H9 (cell line): ENCODE results near the gene FBLN1. TPM values are rescaled to one million over a fixed set of nuclear protein-coding genes. Genes with fewer than 3 reads are reported as not detected.

Experiments
- DNase-seq: peaks from one replicate; pipeline ENCODE4 v3.0.0-alpha.2; 2017
- H2AFZ ChIP-seq: one replicate; pipeline ENCODE4 v1.6.1; 2013; ENCODE audit warnings: mild to moderate bottlenecking, low read length, control low read depth, moderate library complexity
- H2AK5ac ChIP-seq: 2 replicates; pipeline ENCODE4 v1.6.1; 2013; ENCODE audit warnings: low read length, control low read depth, mixed read lengths; ENCODE audit not compliant: insufficient read length
- H2BK120ac ChIP-seq: one replicate; pipeline ENCODE4 v1.6.1; 2013; ENCODE audit warnings: low read depth, mild to moderate bottlenecking, low read length, control low read depth, inconsistent platforms; ENCODE audit not compliant: poor library complexity, severe bottlenecking
- H2BK12ac ChIP-seq: 2 replicates; pipeline ENCODE4 v1.6.1; 2013; ENCODE audit warnings: low read length, control low read depth, mixed read lengths, low read depth; ENCODE audit not compliant: insufficient read length
- H2BK15ac ChIP-seq: 2 replicates; pipeline ENCODE4 v1.6.1; 2013; ENCODE audit warnings: low read depth, low read length, control low read depth
- H2BK20ac ChIP-seq: one replicate; pipeline ENCODE4 v1.6.1; 2013; ENCODE audit warnings: low read depth, mild to moderate bottlenecking, low read length, control low read depth, inconsistent platforms; ENCODE audit not compliant: poor library complexity, severe bottlenecking
- H2BK5ac ChIP-seq: 2 replicates; pipeline ENCODE4 v1.6.1; 2013; ENCODE audit warnings: low read length, control low read depth, mixed read lengths; ENCODE audit not compliant: insufficient read length
- H3K14ac ChIP-seq: 2 replicates; pipeline ENCODE4 v1.6.1; 2013; ENCODE audit warnings: low read length, control low read depth; ENCODE audit not compliant: insufficient read depth
- H3K18ac ChIP-seq: 2 replicates; pipeline ENCODE4 v1.6.1; 2013; ENCODE audit warnings: low read depth, mild to moderate bottlenecking, mixed read lengths, low read length, control low read depth; ENCODE audit not compliant: insufficient read length
- H3K23ac ChIP-seq: 2 replicates; pipeline ENCODE4 v1.6.1; 2013; ENCODE audit warnings: low read length, control low read depth, mixed read lengths, low read depth; ENCODE audit not compliant: insufficient read length
- H3K23me2 ChIP-seq: 2 replicates; pipeline ENCODE4 v1.6.1; 2013; ENCODE audit warnings: low read depth, mild to moderate bottlenecking, mixed read lengths, low read length, control low read depth; ENCODE audit not compliant: insufficient read length, poor library complexity, severe bottlenecking
- H3K27ac ChIP-seq: 2 replicates; pipeline ENCODE4 v1.5.1; 2013; ENCODE audit warnings: low read length, control low read depth, mixed read lengths, low read depth; ENCODE audit not compliant: insufficient read length
- H3K27me3 ChIP-seq: 2 replicates; pipeline ENCODE4 v1.6.1; 2013; ENCODE audit warnings: low read length, control low read depth, inconsistent platforms; ENCODE audit not compliant: insufficient read depth
- H3K4ac ChIP-seq: 2 replicates; pipeline ENCODE4 v1.6.1; 2013; ENCODE audit warnings: low read depth, mild to moderate bottlenecking, control low read depth, inconsistent platforms, low read length, moderate library complexity
- H3K4me1 ChIP-seq: 2 replicates; pipeline ENCODE4 v1.6.1; 2013; ENCODE audit warnings: low read length, control low read depth, inconsistent platforms; ENCODE audit not compliant: insufficient read depth
- H3K4me2 ChIP-seq: 2 replicates; pipeline ENCODE4 v1.6.1; 2013; ENCODE audit warnings: low read length, control low read depth, mixed read lengths; ENCODE audit not compliant: insufficient read length, insufficient read depth
- H3K56ac ChIP-seq: 2 replicates; pipeline ENCODE4 v1.6.1; 2013; ENCODE audit warnings: low read depth, mild to moderate bottlenecking, mixed read lengths, low read length, control low read depth; ENCODE audit not compliant: insufficient read length
- H3K79me1 ChIP-seq: 2 replicates; pipeline ENCODE4 v1.6.1; 2013; ENCODE audit warnings: low read depth, mild to moderate bottlenecking, moderate library complexity, low read length, control low read depth, inconsistent platforms; ENCODE audit not compliant: insufficient read depth, poor library complexity, severe bottlenecking
- H3K79me2 ChIP-seq: 2 replicates; pipeline ENCODE4 v1.6.1; 2013; ENCODE audit warnings: low read length, control low read depth, inconsistent platforms; ENCODE audit not compliant: insufficient read depth
- H3K9ac ChIP-seq: 2 replicates; pipeline ENCODE4 v1.6.1; 2013; ENCODE audit warnings: low read length, control low read depth, mixed read lengths; ENCODE audit not compliant: insufficient read length; ENCODE audit errors: extremely low read depth
- H3K9me3 ChIP-seq: one replicate; pipeline ENCODE4 v1.6.1; 2013; ENCODE audit warnings: low read depth, low read length, inconsistent platforms; ENCODE audit not compliant: control insufficient read depth
- H3T11ph ChIP-seq: one replicate; pipeline ENCODE4 v1.6.1; 2013; ENCODE audit warnings: mild to moderate bottlenecking, low read length, control low read depth, inconsistent platforms
- H4K20me1 ChIP-seq: one replicate; pipeline ENCODE4 v1.6.1; 2013; ENCODE audit not compliant: control insufficient read depth, insufficient read length, insufficient read depth
- H4K5ac ChIP-seq: 2 replicates; pipeline ENCODE4 v1.6.1; 2013; ENCODE audit warnings: low read depth, mild to moderate bottlenecking, mixed read lengths, low read length, control low read depth; ENCODE audit not compliant: insufficient read length
- H4K8ac ChIP-seq: replicated peaks from 2 replicates; pipeline ENCODE4 v1.6.1; 2013; ENCODE audit warnings: low read length, control low read depth, mixed read lengths, low read depth; ENCODE audit not compliant: insufficient read length
- H4K91ac ChIP-seq: 2 replicates; pipeline ENCODE4 v1.6.1; 2013; ENCODE audit warnings: low read depth, mild to moderate bottlenecking, moderate library complexity, mixed read lengths, low read length, control low read depth; ENCODE audit not compliant: insufficient read length
- H3K27ac Mint-ChIP-seq, 3 experiments: 2 replicates in 2 of 3; 3 replicates in 1 of 3; pipeline ENCODE4 v1.8.0; 2020 to 2021; ENCODE audit warnings: mixed read lengths in 3 of 3, mild to moderate bottlenecking in 1 of 3, moderate library complexity in 1 of 3
- H3K27me3 Mint-ChIP-seq: 2 replicates; pipeline ENCODE4 v1.8.0; 2021; ENCODE audit warnings: low read depth, mild to moderate bottlenecking, moderate library complexity, mixed read lengths
- H3K36me3 Mint-ChIP-seq, 3 experiments: 2 replicates in 2 of 3; 3 replicates in 1 of 3; pipeline ENCODE4 v1.8.0; 2020 to 2021; ENCODE audit warnings: low read depth in 3 of 3, mixed read lengths in 3 of 3; ENCODE audit not compliant: insufficient read depth in 1 of 3
- H3K4me1 Mint-ChIP-seq, 2 experiments: 2 replicates each; pipeline ENCODE4 v1.8.0; 2020; ENCODE audit warnings: mixed read lengths in 2 of 2
- H3K4me3 Mint-ChIP-seq, 2 experiments: 2 replicates in 1 of 2; 3 replicates in 1 of 2; pipeline ENCODE4 v1.8.0; 2020 to 2021; ENCODE audit warnings: mild to moderate bottlenecking in 2 of 2, mixed read lengths in 2 of 2, moderate library complexity in 1 of 2
- H3K9me3 Mint-ChIP-seq, 2 experiments: 2 replicates in 1 of 2; 3 replicates in 1 of 2; pipeline ENCODE4 v1.8.0; 2020; ENCODE audit warnings: mild to moderate bottlenecking in 2 of 2, mixed read lengths in 2 of 2, moderate library complexity in 1 of 2
- CTCF ChIP-seq: fragments of 200-600 bp; sonication (generic); conservative IDR thresholded peaks from 3 replicates; pipeline ENCODE4 v1.8.0; 2021; ENCODE audit warnings: antibody characterized with exemption, mild to moderate bottlenecking
- WGBS: extraction: QIAGEN DNeasy Blood & Tissue Kit; methylation state at CpG from one replicate; pipeline ENCODE4 v1.1.7; 2013; ENCODE audit warnings: missing lambda C conversion rate, low lambda C conversion rate, mixed read lengths; ENCODE audit not compliant: insufficient read length; ENCODE audit errors: extremely low coverage; 5-methylcytosine and 5-hydroxymethylcytosine counted together
- total RNA-seq: library from RNA; stranded (reverse); gene quantifications from 2 replicates; pipeline ENCODE4 v1.2.1, GENCODE V29; 2021

Gene FBLN1
- total RNA-seq, 1 experiment from 2014 or later = 140 TPM

GRCh38 chr22:45528046-45528445, 25.4 kb downstream of the FBLN1 start:
- H3K4me1 ChIP-seq = no peaks in the 10 kb centered on the region
- peak overlapping the region in 1 of 3 experiments; percentile 1; a peak in 2 of 7 replicates for H3K27ac Mint-ChIP-seq
- no peaks in the 10 kb centered on the region for H3K27me3 ChIP-seq
- H3K36me3 Mint-ChIP-seq = peaks cover 12 to 73% (median 61%) of the 10 kb centered on the region in 3 experiments; a peak in 6 of 7 replicates
- H3K4me3 Mint-ChIP-seq = no peak overlapping the region
- WGBS = no CpG with 5 or more reads among the region's 9 CpGs
- no peak overlapping the region for H4K91ac ChIP-seq
- H4K5ac ChIP-seq = no peak overlapping the region
- H3K79me1 ChIP-seq = no peaks in the 10 kb centered on the region
- H2AK5ac ChIP-seq = no peak overlapping the region
- H3K23ac ChIP-seq = no peak overlapping the region
- H3K9me3 Mint-ChIP-seq = no peaks in the 10 kb centered on the region
- no peak overlapping the region for H2BK120ac ChIP-seq
- no peak overlapping the region for H2BK5ac ChIP-seq
- no peak overlapping the region for H3K9ac ChIP-seq
- H2BK20ac ChIP-seq = no peak overlapping the region
- H3K79me2 ChIP-seq = no peaks in the 10 kb centered on the region
- no peak overlapping the region for H3K18ac ChIP-seq
- H2BK12ac ChIP-seq = no peak overlapping the region
- no peak for TF ChIP-seq CTCF
- no peak for DNase-seq
- no peak overlapping the region for H3T11ph ChIP-seq
- peaks cover 3% of the 10 kb centered on the region in 2 experiments; a peak in 3 of 4 replicates for H3K4me1 Mint-ChIP-seq
- H2BK15ac ChIP-seq = no peak overlapping the region
- H3K27ac ChIP-seq = no peak overlapping the region
- no peaks in the 10 kb centered on the region for H4K20me1 ChIP-seq
- no peak overlapping the region for H4K8ac ChIP-seq
- H3K4ac ChIP-seq = no peak overlapping the region
- no peak overlapping the region for H3K4me2 ChIP-seq
- no peaks in the 10 kb centered on the region for H3K27me3 Mint-ChIP-seq
- no peak overlapping the region for H2AFZ ChIP-seq
- no peaks in the 10 kb centered on the region for H3K23me2 ChIP-seq
- no peaks in the 10 kb centered on the region for H3K9me3 ChIP-seq
- H3K56ac ChIP-seq = no peak overlapping the region
- no peak overlapping the region for H3K14ac ChIP-seq
